Left ventricle myocardium superior (tissue), 1 donor: ENCODE results near the gene SPRY4. TPM values are rescaled to one million over a fixed set of nuclear protein-coding genes. Genes with fewer than 3 reads are reported as not detected.
A peak's percentile ranks its signal among the peaks of the same experiment; 100 is the strongest.
"Not testable (repeated sequence)": the region's sequence is repeated elsewhere in the genome, so short reads cannot be mapped to it uniquely, and the experiment has no call there.

Experiments
- ATAC-seq: fragments of 200-7000 bp; cut with Tn5 transposase; one replicate; pipeline ENCODE4 v1.9.1; 2020; ENCODE audit warnings: mild to moderate bottlenecking, moderate library complexity
- DNase-seq: peaks from one replicate; pipeline ENCODE4 v3.0.0-alpha.2; 2020
- intact Hi-C: fragments of 100-400 bp; cut with micrococcal nuclease; formaldehyde crosslinking; loops from one replicate; pipeline ENCODE4 v1.11.0; 2022
- total RNA-seq: library from RNA; stranded (reverse); fragmentation: NEBNext Ultra II Directional; extraction: Animal tissue kit (Norgen Biotek cat#: 25700); gene quantifications from one replicate; pipeline ENCODE4 v1.2.1, GENCODE V29; 2021
- donor health status: DM: no; HTN: yes; CAD: no; lungs with severe emphysema.

SPRY4 gene
- total RNA-seq, 1 donor from 2014 or later, result 8.3 TPM

DNA sequence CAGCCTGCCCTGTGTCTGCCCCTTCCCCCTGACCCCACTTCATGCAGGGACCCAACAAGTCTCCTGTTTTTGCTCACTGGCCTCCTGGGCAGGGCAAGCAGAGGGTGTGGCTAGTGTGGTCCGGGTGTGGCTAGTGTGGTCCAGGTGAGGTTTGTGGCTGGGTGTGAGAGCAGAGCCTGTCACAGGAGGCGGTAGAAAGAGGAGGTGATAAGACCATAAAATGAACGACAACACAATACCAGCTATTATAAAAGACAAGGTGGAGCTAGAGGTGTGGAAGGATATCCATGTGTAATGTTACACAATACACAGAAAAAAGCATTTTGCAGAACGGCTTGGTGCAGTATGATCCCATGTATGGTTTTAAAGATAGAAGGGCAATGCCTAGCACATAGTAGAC lies 23.3 kb downstream of the SPRY4 start:
- intact Hi-C loops, result no loop called here
- ATAC-seq (no peak), DNase-seq (no peak)

DNA sequence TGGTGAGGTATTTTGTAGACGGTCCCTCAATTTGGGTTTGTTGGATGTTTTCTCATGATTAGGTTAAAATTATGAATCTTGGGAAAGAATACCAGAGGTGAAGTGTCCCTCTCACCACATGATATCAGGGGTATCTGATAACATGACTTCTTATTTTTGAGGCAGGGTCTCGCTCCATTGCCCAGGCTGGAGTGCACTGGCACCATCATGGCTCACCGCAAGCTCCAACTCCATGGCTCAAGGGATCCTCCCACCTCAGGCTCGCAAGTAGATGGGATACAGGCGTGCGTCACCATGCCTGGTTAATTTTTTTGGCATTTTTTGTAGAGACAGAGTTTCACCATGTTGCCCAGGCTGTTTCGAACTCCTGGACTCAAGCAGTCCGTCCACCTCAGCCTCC lies 24.1 kb downstream of the SPRY4 start:
- no peak for ATAC-seq
- intact Hi-C loops, result no loop called here

DNA sequence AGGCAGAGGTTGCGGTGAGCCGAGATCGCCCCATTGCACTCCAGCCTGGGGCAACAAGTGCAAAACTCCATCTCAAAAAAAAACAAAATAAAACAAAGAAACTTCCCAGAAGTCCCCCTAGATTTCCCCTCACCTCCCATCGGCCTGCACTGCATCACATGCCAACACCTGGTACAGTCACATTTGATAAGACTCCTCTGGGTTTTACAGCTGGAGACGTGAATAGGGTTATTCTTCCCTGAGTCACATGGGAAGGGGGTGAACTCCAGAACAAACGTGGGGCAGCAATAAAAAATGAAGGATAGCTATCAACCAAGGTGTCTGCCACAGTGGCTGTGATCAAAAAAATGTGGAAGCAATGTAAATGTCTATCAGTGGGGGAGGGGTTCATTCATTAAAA lies 26.0 kb downstream of the SPRY4 start:
- ATAC-seq (no peak), DNase-seq (no peak)
- intact Hi-C loops, result no loop called here

More for the DNA sequence above, 24.1 kb downstream of the SPRY4 start:
- DNase-seq, result no peak

GRCh38 chr5:142297786-142298185 lies 27.0 kb downstream of the SPRY4 start:
- ATAC-seq, DNase-seq, intact Hi-C loops: not testable (repeated sequence)

DNA sequence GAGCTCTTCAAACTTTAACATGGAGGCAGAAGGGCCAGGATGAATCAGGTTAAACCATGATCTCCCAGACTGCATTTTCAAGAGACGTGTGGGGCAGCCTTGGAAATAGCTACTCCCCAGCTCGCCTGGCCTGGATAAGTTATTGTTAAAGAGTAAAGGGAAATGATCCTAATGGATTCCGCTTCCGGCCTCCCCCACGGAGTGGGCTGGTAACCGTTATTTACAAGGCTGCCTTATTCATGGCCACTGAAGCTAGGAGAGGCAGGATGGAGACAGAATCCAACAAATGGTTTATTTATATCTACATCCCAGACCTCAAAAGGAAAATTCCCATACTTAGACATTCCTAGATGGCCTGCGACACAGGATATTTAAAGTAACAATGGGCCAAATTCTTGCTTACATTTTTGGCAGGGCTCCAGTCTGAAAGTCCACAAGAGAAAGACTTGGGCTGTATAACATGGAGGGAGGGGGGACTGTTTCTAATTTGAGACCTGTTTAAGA lies 27.9 kb downstream of the SPRY4 start:
- no peak for DNase-seq
- ATAC-seq, result peak; percentile 81
- intact Hi-C loops, result no loop called here

GRCh38 chr5:142295960-142296860 lies 28.6 kb downstream of the SPRY4 start:
- no peak for DNase-seq
- intact Hi-C loops, result no loop called here
- peak; percentile 5 for ATAC-seq

- intact Hi-C loops, result no loop called here
- DNase-seq, result peak; percentile 55
- peak; percentile 64 for ATAC-seq
These were observed 29.6 kb downstream of the SPRY4 start for GRCh38 chr5:142295084-142295758.

DNA sequence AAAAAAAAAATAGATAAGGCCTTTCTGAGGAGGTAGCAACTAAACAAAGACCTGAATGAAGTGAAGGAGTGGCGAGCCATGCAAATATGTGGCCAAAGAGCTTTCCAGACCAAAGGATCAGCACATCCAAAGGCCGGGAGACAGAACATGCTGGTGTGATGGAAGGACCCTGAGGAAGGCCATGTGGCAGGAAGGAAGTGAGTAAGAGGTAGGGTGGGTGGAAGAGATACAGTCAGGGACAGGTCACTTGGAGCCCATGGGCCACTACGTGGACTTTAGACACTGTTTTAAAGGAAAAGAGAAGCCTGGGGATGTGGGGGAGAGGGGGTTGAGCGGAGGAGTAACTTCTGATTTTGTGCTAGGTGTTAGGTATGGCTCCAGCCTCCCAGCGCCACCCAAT lies 31.3 kb downstream of the SPRY4 start:
- ATAC-seq (no peak), DNase-seq (no peak)
- intact Hi-C loops, result no loop called here

- DNase-seq (no peak), ATAC-seq (no peak)
- intact Hi-C loops, result no loop called here
These were observed 32.0 kb downstream of the SPRY4 start for GRCh38 chr5:142292808-142293207.

DNA sequence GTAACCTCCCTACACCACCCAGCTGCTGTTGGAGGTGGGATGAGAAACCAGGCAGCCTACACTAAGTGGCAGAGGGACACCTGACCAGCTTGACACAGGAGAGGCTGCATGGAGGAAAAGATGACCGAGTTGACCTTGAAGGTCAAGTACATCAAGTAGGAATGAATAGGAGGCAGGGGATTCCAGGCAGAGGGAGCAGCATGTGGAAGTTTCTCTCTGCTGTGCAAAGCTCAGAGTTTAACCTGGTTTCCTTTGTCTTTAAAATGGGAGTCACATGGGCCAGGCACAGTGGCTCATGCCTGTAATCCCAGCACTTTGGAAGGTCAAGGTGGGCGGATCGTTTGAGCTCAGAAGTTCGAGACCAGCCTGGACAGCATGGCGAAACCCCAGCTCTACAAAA lies 32.6 kb downstream of the SPRY4 start:
- no peak for ATAC-seq
- DNase-seq, result no peak
- intact Hi-C loops, result no loop called here

GRCh38 chr5:142290577-142291299 lies 34.1 kb downstream of the SPRY4 start:
- ATAC-seq (peak; percentile 16), DNase-seq (peak; percentile 42)
- intact Hi-C loops, result no loop called here

GRCh38 chr5:142289708-142290576 lies 34.9 kb downstream of the SPRY4 start:
- no peak for DNase-seq
- intact Hi-C loops, result no loop called here
- ATAC-seq, result peak; percentile 46

DNA sequence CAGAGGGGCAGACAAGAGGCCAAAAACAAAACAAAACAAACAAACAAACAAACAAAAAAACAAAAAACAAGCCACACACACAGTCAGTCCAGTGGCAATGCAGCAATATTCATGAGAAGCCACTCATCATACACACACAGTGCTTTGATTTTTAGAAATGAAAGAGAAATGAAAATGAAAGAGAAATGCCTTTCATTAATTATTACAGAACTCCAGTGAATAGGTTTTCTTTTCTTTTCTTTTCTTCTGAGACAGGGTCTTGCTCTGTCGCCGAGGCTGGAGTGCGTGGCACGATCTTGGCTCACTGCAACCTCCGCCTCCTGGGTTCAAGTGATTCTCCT lies 36.9 kb downstream of the SPRY4 start:
- intact Hi-C loops, result no loop called here
- no peak for DNase-seq
- no peak for ATAC-seq

DNA sequence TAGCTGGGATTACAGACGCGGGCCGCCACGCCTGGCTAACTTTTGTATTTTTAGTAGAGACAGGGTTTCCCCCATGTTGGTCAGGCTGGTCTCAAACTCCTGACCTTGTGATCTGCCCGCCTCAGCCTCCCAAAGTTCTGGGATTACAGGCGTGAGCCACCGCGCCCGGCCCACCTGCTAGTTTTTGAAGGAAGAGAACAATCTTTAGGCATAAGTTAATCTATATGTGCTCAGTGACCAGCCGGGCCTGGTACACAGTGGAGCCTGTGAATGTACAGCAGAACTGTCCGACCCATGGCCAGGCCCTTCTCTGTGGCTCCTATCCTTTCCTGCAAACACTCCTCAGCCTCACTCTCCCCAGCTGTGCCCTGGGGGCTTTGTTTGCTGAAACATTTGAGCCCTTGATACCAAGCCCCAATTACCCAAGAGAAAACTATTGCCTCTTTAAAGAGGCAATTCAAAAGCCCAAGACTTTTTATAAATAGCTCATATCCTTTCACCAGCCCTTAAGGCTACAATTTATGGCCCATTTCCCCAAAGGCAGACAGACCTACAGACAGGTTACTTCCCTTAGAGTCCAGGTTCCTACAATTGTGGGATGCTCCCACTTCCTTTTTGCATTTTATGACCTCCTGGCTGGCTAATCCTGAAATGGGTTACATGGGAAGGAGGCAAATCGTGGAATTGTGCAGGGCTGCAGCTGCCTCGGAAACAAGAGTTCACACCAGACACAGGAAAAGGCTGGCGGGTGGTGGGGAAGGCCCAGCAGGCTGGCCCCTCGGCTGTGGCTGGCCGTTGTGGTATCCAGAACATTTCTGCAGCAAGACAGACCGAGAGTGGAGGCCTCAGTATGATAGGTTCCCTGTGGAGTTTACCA lies 37.5 kb downstream of the SPRY4 start:
- ATAC-seq, result no peak
- intact Hi-C loops, result no loop called here
- no peak for DNase-seq

GRCh38 chr5:142286111-142286510 lies 38.7 kb downstream of the SPRY4 start:
- intact Hi-C loops, result no loop called here
- DNase-seq, result no peak
- ATAC-seq, result no peak

DNA sequence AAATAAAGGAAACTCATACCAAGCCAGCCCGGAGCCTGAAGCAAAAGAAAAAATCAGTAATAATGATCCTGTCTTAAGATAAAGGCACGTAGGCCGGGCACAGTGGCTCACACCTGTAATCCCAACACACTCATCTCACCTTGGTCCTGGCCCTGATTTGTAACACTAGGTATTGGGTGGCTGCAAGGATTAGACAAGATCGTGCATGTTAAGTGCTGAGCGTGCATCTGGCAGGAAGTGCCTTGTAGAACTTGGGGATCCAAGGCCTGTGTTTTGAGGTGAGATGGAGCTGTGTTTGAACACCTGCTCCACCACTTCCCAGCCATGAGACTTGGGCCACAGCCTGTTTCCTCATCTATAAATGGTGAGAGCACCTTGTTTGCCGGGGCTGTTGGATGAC lies 41.5 kb downstream of the SPRY4 start:
- intact Hi-C loops, result no loop called here
- ATAC-seq (no peak), DNase-seq (no peak)

- intact Hi-C loops, result no loop called here
- DNase-seq (no peak), ATAC-seq (no peak)
These were observed 42.9 kb downstream of the SPRY4 start for GRCh38 chr5:142281966-142282365.

DNA sequence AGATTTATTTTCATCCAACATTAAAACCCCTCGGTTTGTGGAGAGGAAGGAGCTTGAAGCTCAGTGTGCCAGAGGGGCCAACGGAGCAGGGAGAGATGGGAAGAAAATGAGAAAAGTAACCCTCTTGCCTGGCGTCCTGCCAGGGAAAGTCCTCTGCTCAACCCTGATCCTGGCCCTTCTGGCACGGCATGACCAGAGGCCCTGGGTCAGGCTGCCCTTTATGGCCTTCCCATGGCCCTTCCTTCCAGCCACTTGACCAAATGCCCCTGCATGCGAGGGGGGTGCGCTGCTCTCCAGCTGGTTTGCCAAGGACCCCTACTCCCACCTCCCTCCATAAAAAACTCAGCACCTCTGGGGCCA lies 43.8 kb downstream of the SPRY4 start:
- intact Hi-C loops, result no loop called here
- ATAC-seq, result peak; percentile 56
- DNase-seq, result peak; percentile 58
